Measurements from ENCODE around the gene DNER.

- TF ChIP-seq EZH2 (IDR thresholded peaks at IDR 0.05; ENCODE audit: low read length), result no peak
- TF ChIP-seq CTCF (optimal IDR thresholded peaks at IDR 0.05 in 1 of 3, IDR thresholded peaks at IDR 0.05 in 1 of 3, conservative IDR thresholded peaks at IDR 0.05 in 1 of 3; ENCODE audit: extremely low read depth in 1 of 3, insufficient read depth in 2 of 3, low read length in 3 of 3), result no peak
Observed at GRCh38 chr2:229712136-229712535, 2.2 kb downstream of the DNER start.

Data from keratinocyte (primary cell).